ENCODE data around the gene DAAM1. TPM values are rescaled to one million over a fixed set of nuclear protein-coding genes. Genes with fewer than 3 reads are reported as not detected.

Gene DAAM1
- total RNA-seq, 1 donor from 2014 or later, result 16.5 TPM

DNA sequence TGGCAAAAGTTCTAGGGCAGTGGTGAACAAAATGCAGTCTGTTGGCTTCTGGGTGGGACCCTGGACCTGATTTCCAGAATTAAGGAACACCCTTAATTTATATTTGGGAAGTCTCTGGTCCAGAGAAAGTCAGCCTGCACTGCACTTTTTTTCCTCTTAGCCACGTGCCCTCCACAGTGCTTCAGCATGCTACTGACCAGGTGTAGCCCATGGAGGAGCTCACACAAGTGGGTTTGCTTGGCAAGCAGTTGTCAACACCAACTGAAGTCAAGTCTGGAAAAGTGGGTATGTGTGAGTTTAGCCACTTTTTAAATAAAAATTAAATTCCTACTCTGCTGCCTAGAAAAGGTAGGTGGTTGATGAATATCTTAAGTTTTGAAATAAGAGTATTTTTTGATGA, 111.3 kb downstream of the DAAM1 start:
- Histone ChIP-seq H3K4me3 (ENCODE audit: low read depth, low read length) (no peak overlapping the region), H3K27me3 (ENCODE audit: control insufficient read depth, insufficient read depth, low read length) (no peaks in the 10 kb centered on the region), H3K36me3 (ENCODE audit: control insufficient read depth, insufficient read depth, low read length) (no peaks in the 10 kb centered on the region)
- DNase-seq (ENCODE audit: low read depth), result no peak
- TF ChIP-seq, protein P1, sequence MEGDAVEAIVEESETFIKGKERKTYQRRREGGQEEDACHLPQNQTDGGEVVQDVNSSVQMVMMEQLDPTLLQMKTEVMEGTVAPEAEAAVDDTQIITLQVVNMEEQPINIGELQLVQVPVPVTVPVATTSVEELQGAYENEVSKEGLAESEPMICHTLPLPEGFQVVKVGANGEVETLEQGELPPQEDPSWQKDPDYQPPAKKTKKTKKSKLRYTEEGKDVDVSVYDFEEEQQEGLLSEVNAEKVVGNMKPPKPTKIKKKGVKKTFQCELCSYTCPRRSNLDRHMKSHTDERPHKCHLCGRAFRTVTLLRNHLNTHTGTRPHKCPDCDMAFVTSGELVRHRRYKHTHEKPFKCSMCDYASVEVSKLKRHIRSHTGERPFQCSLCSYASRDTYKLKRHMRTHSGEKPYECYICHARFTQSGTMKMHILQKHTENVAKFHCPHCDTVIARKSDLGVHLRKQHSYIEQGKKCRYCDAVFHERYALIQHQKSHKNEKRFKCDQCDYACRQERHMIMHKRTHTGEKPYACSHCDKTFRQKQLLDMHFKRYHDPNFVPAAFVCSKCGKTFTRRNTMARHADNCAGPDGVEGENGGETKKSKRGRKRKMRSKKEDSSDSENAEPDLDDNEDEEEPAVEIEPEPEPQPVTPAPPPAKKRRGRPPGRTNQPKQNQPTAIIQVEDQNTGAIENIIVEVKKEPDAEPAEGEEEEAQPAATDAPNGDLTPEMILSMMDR (IDR thresholded peaks at IDR 0.05; ENCODE audit: insufficient read depth, low read length, poor library complexity, severe bottlenecking), result no peak

DNA sequence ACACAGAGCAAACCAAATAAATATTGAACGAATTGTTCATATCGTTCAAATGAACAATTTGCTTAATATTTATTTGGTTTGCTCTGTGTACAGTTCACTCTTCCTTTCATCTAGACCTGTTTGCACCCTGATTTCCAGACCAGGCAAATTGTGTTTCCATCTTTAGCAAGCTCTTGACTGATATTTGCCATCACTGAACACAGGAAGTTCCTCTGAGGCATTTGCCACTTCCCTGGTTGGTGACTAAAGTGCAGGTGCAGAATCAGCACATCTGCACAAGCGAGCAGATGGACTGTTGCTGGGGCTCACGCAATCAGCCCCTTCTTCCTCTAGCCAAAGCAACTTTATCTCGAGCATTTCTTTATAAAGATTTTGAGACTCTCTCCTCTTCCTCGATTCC, 112.9 kb downstream of the DAAM1 start:
- no peak for DNase-seq (ENCODE audit: low read depth)
- H3K27me3 ChIP-seq (ENCODE audit: control insufficient read depth, insufficient read depth, low read length), result no peaks in the 10 kb centered on the region

DNA sequence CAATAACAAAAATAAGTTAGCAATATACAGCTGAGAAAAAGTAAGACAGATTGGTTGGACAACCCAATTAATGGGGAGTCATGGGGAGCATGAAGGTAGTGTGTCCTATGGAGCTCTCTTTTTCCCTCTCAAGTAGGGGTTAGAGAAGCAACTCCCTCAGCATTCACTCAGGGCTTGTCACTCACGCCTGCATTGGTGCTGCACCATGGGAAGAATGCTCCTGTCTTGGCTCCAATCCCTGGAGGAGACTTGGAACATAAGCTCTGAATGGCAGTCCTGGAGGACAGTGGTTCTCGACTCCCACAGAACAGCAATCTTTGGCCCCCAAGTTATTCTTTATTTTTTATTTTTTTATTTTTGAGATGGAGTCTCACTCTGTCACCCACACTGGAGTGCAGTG, 113.8 kb downstream of the DAAM1 start:
- Histone ChIP-seq H3K4me3 (ENCODE audit: low read depth, low read length) (no peak overlapping the region), H3K27me3 (ENCODE audit: control insufficient read depth, insufficient read depth, low read length) (no peaks in the 10 kb centered on the region), H3K36me3 (ENCODE audit: control insufficient read depth, insufficient read depth, low read length) (no peaks in the 10 kb centered on the region)
- no peak for DNase-seq (ENCODE audit: low read depth)
- TF ChIP-seq, protein P1 (IDR thresholded peaks at IDR 0.05; ENCODE audit: insufficient read depth, low read length, poor library complexity, severe bottlenecking), result no peak

More for the DNA sequence above, 112.9 kb downstream of the DAAM1 start:
- TF ChIP-seq, protein P1 (IDR thresholded peaks at IDR 0.05; ENCODE audit: insufficient read depth, low read length, poor library complexity, severe bottlenecking), result no peak
- no peak overlapping the region for H3K4me3 ChIP-seq (ENCODE audit: low read depth, low read length)
- no peaks in the 10 kb centered on the region for H3K36me3 ChIP-seq (ENCODE audit: control insufficient read depth, insufficient read depth, low read length)

DNA sequence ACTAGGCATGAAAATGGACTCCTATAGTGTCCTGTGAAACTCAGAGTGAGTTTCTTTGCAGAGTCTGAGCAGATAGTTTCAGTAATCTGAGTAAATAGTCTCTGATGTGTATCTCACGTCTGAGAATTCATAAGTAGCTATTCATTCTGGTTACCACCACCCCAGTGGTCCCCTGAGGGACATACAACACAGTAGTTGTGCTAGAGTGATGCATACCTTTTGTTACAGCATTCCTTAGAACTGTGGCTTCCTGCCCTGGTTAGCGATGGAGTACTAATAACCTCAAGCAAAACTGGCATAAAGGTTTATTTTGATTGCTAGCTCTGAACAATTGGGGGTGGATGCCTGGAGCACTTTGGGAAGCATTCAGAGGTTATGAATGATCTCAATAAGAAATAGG, 114.7 kb downstream of the DAAM1 start:
- no peak overlapping the region for H3K4me3 ChIP-seq (ENCODE audit: low read depth, low read length)
- no peak for DNase-seq (ENCODE audit: low read depth)
- TF ChIP-seq, protein P1 (IDR thresholded peaks at IDR 0.05; ENCODE audit: insufficient read depth, low read length, poor library complexity, severe bottlenecking), result no peak
- no peaks in the 10 kb centered on the region for H3K36me3 ChIP-seq (ENCODE audit: control insufficient read depth, insufficient read depth, low read length)
- no peaks in the 10 kb centered on the region for H3K27me3 ChIP-seq (ENCODE audit: control insufficient read depth, insufficient read depth, low read length)

DNA sequence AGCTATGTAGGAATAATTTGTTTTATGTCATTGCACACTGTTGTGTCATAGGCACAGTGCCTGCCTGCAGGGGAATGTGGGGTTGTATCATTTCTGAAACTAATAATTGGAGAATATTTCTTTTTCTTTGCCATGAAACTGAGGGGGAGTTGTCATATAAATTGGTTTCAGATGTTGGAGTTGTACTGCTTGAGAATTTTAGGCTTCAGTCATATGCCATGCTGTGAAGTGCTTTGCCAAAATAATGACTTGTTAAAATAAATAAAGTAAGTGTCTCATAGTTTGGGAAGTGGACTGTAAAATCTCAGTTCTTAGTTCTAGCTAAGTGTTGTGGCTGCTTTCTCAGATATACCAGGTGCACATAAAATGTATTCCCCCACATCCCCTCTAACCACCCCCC, 116.8 kb downstream of the DAAM1 start:
- TF ChIP-seq, protein P1 (IDR thresholded peaks at IDR 0.05; ENCODE audit: insufficient read depth, low read length, poor library complexity, severe bottlenecking), result no peak
- no peaks in the 10 kb centered on the region for H3K27me3 ChIP-seq (ENCODE audit: control insufficient read depth, insufficient read depth, low read length)
- H3K36me3 ChIP-seq (ENCODE audit: control insufficient read depth, insufficient read depth, low read length), result no peaks in the 10 kb centered on the region
- DNase-seq (ENCODE audit: low read depth), result no peak
- no peak overlapping the region for H3K4me3 ChIP-seq (ENCODE audit: low read depth, low read length)

DNA sequence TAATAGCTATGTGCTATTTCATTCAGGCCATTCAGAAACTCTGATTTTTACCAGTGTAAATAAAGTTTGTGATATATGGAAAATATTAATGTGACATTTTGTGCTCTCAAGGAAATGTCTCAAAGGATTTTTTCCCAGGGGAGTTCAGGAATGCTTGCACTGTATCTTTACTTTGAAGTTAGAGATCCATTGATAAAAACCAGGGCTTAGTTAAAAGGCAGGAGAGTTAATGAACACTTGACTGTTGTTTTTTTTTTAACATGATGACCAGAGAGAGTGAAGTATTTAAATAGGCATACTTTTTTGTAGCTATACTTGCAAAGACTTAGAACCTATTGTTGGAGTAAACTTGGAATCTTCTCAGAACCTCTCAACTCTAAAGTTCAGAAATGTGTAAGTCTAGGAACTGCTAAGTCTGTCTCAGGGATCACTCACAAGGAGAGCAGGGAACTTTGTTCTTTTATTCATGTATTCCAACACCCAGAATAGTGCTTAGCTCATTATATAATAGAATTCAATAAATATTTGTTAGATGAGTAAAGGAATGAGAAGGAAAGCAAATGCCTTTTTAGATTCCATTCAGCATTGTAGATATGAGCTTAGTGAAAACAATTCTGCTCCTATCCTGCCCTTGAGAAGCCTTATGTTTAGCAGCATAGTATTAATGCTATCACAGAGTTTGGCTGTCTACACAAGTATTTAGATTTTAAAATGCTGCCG, 117.5 kb downstream of the DAAM1 start:
- no peaks in the 10 kb centered on the region for H3K36me3 ChIP-seq (ENCODE audit: control insufficient read depth, insufficient read depth, low read length)
- no peaks in the 10 kb centered on the region for H3K27me3 ChIP-seq (ENCODE audit: control insufficient read depth, insufficient read depth, low read length)
- no peak overlapping the region for H3K4me3 ChIP-seq (ENCODE audit: low read depth, low read length)
- TF ChIP-seq, protein P1 (IDR thresholded peaks at IDR 0.05; ENCODE audit: insufficient read depth, low read length, poor library complexity, severe bottlenecking), result no peak
- no peak for DNase-seq (ENCODE audit: low read depth)

Measured in kidney epithelial cell (primary cell).